ENCODE measurements around the gene RER1. TPM values are rescaled to one million over a fixed set of nuclear protein-coding genes. Genes with fewer than 3 reads are reported as not detected.
"Not testable (repeated sequence)": the region's sequence is repeated elsewhere in the genome, so short reads cannot be mapped to it uniquely, and the experiment has no call there.

Gene RER1
- total RNA-seq, 2 donors from 2014 or later, result 102 to 135 TPM

- no peaks in the 10 kb centered on the region for H3K36me3 Mint-ChIP-seq
- H3K27ac Mint-ChIP-seq, result no peak overlapping the region
- DNase-seq (ENCODE audit: low spot score in 2 of 2), result no peak
- no peaks in the 10 kb centered on the region for H3K9me3 Mint-ChIP-seq
- ATAC-seq, result no peak
These were observed 46.4 kb downstream of the RER1 start for GRCh38 chr1:2438038-2438437.

DNA sequence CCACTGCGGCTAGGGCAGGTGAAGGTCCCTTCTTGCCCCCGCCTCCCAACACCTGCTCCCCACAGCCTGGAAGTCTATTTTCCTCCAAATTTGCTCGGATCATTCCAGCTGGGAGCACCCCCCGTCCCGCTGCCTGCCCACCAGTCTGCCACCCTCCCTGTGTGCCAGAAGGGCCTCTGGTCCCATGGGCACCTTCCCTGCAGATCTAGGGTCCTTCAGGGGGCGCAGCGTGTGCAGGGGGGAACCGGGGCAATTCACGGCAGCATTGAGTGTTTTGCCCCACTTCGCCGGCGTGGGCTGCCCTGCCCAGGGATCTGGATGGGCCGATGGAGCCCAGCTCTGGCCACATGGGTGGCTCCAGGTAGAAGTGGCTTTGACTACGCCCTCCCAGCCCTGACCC lies 47.0 kb downstream of the RER1 start:
- Mint-ChIP-seq H3K27ac (no peak overlapping the region), H3K36me3 (no peaks in the 10 kb centered on the region), H3K9me3 (no peaks in the 10 kb centered on the region)
- DNase-seq (ENCODE audit: low spot score in 2 of 2) (no peak), ATAC-seq (no peak)

DNA sequence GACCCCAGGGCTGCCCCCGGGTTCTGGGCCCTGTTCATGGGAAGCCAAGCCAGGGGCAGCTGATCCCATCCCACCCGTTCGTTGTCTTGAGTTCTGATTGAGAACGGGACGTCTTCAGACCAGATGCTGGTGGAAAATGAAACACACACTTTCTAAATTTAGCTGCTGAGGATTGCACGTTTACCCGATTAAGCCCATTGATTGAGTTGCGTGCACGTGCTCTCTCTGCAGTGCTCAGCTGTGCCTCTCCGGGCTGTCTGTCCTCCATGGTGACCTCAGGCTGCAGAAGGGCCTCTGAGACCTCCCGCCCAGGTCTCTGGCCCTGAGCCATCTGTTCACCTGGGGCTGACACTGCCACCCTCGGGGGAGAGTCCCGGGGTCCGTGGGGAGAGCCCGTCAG lies 47.7 kb downstream of the RER1 start:
- ATAC-seq (no peak), DNase-seq (ENCODE audit: low spot score in 2 of 2) (no peak)
- H3K9me3 Mint-ChIP-seq, result no peaks in the 10 kb centered on the region
- H3K27ac Mint-ChIP-seq, result no peak overlapping the region
- no peaks in the 10 kb centered on the region for H3K36me3 Mint-ChIP-seq

DNA sequence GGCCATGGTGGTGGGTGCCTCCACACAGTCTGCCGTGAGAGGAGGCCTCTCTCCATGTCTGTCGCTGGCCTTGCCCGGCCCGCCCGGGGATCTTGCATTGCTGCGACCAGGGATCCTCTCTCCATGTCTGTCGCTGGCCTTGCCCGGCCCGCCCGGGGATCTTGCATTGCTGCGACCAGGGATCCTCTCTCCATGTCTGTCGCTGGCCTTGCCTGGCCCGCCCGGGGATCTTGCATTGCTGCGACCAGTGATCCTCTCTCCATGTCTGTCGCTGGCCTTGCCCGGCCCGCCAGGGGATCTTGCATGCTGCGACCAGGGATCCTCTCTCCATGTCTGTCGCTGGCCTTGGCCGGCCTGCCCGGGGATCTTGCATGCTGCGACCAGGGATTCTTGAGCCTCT lies 48.7 kb downstream of the RER1 start:
- not testable (repeated sequence) for H3K36me3 Mint-ChIP-seq, H3K27ac Mint-ChIP-seq
- peak in 1 of 2 donors; percentile 22 for DNase-seq (ENCODE audit: low spot score in 2 of 2)

DNA sequence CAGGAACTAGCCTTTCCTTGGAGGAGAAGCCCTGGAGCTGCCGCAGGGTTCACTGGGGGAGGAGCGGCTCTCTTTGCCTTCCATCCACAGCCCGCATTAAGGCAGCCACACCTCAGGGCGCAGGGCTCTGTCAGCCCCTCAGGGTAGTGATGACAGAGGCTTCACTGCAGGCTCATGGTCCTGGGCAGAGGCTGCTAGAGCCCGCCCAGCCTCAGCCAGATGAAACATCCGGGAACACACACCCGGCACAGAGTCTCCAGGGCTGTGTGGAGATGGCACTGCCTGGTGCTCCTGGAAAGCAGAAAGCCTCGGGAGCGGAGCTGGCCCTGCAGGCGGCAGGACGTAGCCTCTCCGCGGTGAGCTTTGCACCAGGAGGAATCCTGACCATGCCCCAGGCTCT lies 50.1 kb downstream of the RER1 start:
- no peak for ATAC-seq
- Mint-ChIP-seq H3K9me3 (no peaks in the 10 kb centered on the region), H3K27ac (no peak overlapping the region), H3K36me3 (no peaks in the 10 kb centered on the region)
- no peak for DNase-seq (ENCODE audit: low spot score in 2 of 2)

More for the DNA sequence above, 48.7 kb downstream of the RER1 start:
- not testable (repeated sequence) for H3K9me3 Mint-ChIP-seq, ATAC-seq

DNA sequence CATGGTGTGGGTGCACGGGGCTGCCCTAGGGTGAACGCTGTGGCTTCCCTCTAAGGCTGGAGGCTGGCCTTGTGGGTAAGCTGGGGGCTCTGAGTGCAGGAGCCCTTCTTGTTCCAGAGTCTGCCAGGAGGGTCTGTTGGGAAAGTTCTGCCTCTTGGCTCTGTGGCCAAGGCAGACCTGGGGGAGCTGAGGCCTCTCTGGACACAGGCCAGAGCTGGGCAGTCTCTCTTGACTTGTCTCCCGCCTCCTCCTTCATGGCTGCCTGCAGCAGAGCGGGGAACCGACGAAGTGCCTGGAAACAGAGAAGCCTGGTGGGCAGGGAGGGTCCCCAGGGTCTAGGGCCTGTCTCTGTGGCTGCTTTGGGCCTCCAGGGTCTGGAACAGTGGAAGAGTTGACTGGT lies 51.0 kb downstream of the RER1 start:
- DNase-seq (ENCODE audit: low spot score in 2 of 2) (no peak), ATAC-seq (no peak)
- H3K27ac Mint-ChIP-seq, result no peak overlapping the region
- no peaks in the 10 kb centered on the region for H3K9me3 Mint-ChIP-seq
- no peaks in the 10 kb centered on the region for H3K36me3 Mint-ChIP-seq

DNA sequence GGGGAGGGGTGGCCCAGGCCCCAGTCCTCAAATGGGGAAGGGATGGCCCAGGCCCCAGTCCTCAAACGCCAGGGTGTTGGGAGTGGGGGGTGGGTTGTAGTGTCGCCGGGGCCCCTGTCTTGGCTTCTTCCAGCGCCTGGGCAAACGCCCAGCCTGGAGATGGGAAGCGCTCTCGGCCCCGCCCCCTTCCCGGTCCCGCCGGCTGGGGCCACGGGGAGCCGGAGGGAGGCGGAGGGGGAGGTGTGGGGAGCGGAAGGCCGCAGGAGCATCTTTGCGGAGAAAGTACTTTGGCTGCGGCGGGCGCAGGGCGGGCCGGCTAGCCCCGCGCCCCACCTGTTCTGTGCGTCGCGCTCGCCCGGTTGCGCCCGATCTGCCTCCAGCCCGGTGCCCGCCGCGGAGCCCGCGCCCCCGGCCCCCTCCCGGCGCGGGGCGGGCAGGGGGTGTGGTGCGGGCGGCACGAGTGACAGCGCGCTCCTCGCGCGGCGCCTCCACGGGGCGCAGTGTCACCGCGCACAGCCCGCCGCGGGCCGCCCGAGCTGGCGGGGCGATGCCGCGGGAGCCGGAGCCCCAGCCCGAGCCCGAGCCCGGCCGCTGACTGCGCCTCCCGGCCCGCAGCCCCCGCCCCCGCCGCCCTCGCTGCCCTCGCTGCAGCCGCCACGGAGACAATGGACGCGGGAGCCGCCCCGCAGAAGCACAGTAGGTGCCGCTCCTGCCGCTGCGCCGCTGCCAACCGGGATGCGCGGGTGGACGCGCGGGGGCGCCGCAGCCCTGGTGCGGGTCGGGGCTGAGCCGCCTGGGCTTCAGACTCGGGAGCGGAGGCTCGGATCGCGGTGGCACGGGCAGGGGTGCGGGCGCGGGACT lies 51.9 kb downstream of the RER1 start:
- DNase-seq (ENCODE audit: low spot score in 2 of 2) (peak in 1 of 2 donors; percentile 22), ATAC-seq (peak; percentile 58 to 65)
- H3K36me3 Mint-ChIP-seq, result no peaks in the 10 kb centered on the region
- no peaks in the 10 kb centered on the region for H3K9me3 Mint-ChIP-seq
- no peak overlapping the region for H3K27ac Mint-ChIP-seq

- DNase-seq (ENCODE audit: low spot score in 2 of 2) (no peak), ATAC-seq (no peak)
- Mint-ChIP-seq H3K36me3 (no peaks in the 10 kb centered on the region), H3K9me3 (no peaks in the 10 kb centered on the region), H3K27ac (no peak overlapping the region)
These were observed 52.5 kb downstream of the RER1 start for GRCh38 chr1:2444138-2444591.

DNA sequence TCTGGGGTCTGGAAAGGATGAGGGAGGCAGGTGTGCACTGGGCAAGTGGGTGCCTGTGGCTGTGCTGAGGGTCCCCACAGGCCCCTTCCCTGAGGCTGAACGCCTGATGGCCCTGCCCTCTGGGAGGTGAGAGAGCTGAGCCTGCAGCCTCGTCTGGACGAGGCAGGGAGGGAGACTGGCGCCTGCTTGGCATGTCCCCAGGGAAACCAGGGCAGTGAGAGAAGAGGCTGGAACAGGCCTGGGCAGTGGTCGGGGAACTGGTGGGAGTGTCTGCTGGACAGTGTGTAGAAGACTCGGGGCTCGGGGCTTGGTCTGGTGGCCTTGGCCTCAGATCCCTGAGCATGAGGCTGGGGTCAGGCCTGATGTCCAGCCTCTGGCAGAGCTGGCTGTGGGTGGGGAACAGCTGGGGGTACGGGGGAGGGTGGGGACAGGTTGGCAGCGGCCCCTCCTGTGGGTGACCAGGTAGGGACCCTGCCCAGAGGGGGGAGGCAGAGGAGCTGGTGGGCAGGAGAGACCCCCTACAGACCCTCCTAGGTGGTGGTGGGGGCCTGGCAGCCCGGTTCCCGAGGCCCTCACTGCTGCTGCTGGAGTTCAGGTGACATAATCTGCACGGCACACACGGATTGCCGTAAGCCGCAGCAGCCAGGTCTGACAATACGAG lies 53.7 kb downstream of the RER1 start:
- no peak overlapping the region for H3K27ac Mint-ChIP-seq
- no peaks in the 10 kb centered on the region for H3K9me3 Mint-ChIP-seq
- no peak for ATAC-seq
- DNase-seq (ENCODE audit: low spot score in 2 of 2), result no peak
- no peaks in the 10 kb centered on the region for H3K36me3 Mint-ChIP-seq

- DNase-seq (ENCODE audit: low spot score in 2 of 2), result no peak
- Mint-ChIP-seq H3K9me3 (no peaks in the 10 kb centered on the region), H3K27ac (no peak overlapping the region), H3K36me3 (no peaks in the 10 kb centered on the region)
- no peak for ATAC-seq
These were observed 54.2 kb downstream of the RER1 start for GRCh38 chr1:2445823-2446215.

DNA sequence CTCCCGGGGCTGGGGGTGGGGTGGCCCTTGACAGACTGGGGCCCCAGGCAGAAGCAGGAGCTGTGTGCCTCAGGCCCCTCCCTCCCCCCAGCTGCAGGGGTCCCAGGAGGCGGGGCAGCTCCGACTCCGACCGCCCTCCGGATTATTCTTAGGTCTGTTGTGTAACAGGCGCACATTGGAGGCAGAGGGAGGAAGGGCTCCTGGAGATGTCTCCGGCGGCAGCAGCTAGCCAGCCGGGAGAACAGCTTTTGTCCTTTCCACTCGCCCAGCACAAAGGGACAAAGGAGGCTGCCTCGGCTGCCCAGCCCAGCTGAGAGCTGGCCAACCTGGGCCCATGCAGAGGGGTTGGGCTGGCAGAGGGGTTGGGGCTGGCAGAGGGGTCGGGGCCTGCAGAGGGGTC lies 54.8 kb downstream of the RER1 start:
- H3K27ac Mint-ChIP-seq, result no peak overlapping the region
- no peaks in the 10 kb centered on the region for H3K36me3 Mint-ChIP-seq
- no peak for DNase-seq (ENCODE audit: low spot score in 2 of 2)
- no peaks in the 10 kb centered on the region for H3K9me3 Mint-ChIP-seq
- no peak for ATAC-seq

DNA sequence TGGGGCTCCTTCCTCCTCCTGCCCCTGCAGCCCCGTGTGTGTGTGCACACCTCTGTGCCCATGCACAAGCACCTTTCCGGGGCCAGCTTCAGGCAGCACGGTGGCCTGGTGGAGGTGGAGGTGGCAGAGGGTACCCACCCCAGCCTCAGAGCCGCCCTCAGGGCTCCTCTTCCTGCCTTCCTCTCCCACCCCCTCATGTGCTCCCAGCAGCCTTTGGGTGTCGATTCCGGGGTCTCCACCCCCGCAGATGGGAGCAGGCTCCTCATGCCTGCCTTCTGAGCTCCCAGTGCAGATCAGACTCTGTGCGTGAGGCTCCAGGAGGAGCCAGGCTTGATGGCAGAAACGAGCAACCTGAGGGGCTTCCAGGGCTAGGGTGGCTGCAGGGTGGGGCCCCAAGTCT lies 55.2 kb downstream of the RER1 start:
- H3K27ac Mint-ChIP-seq, result no peak overlapping the region
- H3K9me3 Mint-ChIP-seq, result no peaks in the 10 kb centered on the region
- ATAC-seq (peak in 1 of 2 donors; percentile 29), DNase-seq (ENCODE audit: low spot score in 2 of 2) (no peak)
- H3K36me3 Mint-ChIP-seq, result no peaks in the 10 kb centered on the region

- Mint-ChIP-seq H3K27ac (no peak overlapping the region), H3K36me3 (no peaks in the 10 kb centered on the region), H3K9me3 (no peaks in the 10 kb centered on the region)
- DNase-seq (ENCODE audit: low spot score in 2 of 2) (no peak), ATAC-seq (no peak)
These were observed 55.8 kb downstream of the RER1 start for GRCh38 chr1:2447276-2448097.

DNA sequence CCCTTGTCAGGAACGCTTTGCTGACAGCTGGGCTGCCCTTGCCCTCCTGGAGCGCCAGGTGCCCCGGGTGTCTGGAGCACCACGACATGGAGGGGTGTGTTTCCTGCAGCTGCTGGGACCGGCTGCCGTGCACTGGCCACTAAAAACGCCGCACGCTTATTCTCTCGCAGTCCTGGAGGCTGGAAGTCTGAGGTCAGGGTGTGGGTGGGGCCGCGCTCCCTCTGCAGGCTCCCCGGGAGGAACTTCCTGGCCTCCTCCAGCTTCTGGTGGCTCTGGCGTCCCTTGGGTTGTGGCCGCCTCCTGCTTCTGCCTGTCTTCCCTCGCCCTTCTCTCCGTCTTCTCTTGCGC lies 56.4 kb downstream of the RER1 start:
- no peaks in the 10 kb centered on the region for H3K36me3 Mint-ChIP-seq
- no peak for ATAC-seq
- no peaks in the 10 kb centered on the region for H3K9me3 Mint-ChIP-seq

DNA sequence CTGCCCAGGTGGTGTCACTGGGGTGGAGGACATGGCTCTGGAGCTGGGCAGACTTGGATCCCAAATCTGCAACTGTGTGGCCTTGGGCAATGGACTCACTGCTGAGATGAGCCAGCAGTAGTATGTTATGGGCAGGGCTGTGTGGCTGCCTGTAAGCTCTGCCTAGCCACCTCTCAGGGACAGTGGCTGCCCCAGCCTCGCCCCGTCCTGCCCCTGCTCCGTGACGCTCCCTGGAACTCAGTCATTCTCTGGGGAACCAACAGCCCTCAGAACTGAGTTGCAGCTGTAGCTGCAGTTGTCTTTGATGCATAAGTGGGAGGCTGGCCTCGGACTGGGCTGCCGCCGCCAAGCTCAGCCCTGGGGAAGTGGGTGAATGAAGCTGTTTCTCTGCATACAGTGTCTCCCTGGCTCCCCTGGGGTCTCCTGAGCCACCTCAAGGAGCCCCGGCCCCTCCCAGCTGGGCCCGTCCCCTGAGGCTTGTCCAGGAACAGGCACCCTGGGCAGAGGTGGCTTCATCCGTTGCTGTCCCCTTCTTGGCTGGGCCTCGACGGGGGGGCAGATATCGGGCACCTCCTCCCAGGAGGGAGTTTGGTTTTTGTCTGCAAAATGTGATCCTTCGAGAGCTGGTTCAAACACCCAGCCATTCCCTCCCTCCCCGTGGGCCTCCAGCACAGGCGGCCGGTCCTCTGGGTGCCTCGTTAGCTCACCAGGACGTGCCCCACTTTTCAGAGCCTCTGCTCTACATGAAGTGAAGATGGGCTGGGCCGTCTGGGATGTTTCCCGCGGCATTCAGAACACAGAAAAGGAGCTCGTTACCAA lies 58.2 kb downstream of the RER1 start:
- no peak overlapping the region for H3K27ac Mint-ChIP-seq
- H3K36me3 Mint-ChIP-seq, result no peaks in the 10 kb centered on the region
- ATAC-seq (no peak), DNase-seq (ENCODE audit: low spot score in 2 of 2) (no peak)
- no peaks in the 10 kb centered on the region for H3K9me3 Mint-ChIP-seq

More for the DNA sequence above, 56.4 kb downstream of the RER1 start:
- peak overlapping the region in 1 of 2 donors; percentile 86 for H3K27ac Mint-ChIP-seq
- no peak for DNase-seq (ENCODE audit: low spot score in 2 of 2)

GRCh38 chr1:2451741-2452140 lies 60.1 kb downstream of the RER1 start:
- DNase-seq (ENCODE audit: low spot score in 2 of 2) (no peak), ATAC-seq (no peak)
- H3K9me3 Mint-ChIP-seq, result no peaks in the 10 kb centered on the region
- no peak overlapping the region for H3K27ac Mint-ChIP-seq
- H3K36me3 Mint-ChIP-seq, result no peaks in the 10 kb centered on the region
